Right renal pelvis (tissue), 4 donors: ENCODE results near the gene PDGFA. TPM values are rescaled to one million over a fixed set of nuclear protein-coding genes. Genes with fewer than 3 reads are reported as not detected.

Experiments
- DNase-seq, 4 donors: peaks; one replicate each; pipeline ENCODE4 v3.0.0-alpha.2; 2013; ENCODE audit warnings: low read depth in 4 of 4, low spot score in 3 of 4, missing footprints in 1 of 4
- polyA plus RNA-seq, 4 donors: library from polyadenylated mRNA; unstranded; fragments of 120-200 nt; gene quantifications; one replicate each; pipeline ENCODE4 v1.2.1, GENCODE V29; 2013; ENCODE audit not compliant: insufficient read length in 4 of 4

PDGFA gene
- polyA plus RNA-seq, 4 donors = 43.2 to 58.4 (median 50.7) TPM

DNA sequence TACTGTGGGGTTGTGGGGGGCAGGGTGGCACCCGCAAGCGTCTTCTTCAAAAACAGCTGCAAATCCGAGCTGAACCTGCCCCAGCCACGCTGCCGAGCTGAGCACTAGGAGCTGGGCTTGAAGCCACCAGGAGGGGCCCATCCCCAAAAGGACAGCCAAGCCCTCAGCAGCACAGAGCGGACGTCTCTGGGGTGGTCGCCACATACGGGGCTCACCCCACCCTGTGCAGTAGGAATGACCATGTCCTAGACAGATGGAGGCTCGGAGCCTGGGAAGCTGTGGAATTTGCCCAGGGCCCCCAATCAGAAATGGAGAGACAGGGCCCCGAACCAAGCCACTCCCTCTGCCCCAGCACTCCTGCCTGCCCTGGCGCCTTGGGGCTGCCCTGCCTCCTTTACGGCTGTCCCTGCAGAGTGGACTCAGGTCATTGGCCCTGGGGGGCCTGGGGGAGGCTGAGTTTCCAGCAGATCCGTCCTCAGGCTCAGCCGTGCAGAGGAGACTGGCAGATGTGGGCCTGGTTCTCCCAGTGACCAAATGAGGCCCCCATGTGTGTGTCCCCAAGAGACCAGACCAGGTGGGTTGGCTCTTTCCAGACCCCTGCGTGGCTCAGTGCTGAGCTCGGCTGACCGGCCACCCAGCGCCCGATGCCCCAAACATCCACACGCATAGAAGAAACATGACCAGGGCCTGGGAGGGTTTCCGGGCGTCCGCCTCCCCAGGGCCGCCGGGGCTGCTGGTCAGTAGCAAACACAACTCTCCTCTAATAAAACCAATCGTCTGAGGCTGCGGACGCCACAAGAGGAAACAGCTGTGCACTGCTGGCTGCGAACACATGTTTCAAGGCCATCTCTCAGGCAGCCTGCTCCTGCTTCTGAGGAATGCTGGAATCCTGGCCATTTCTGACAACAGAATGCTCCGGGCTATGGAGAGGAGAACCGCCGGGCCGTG lies 54.9 kb downstream of the PDGFA start:
- peak in 3 of 4 donors; percentile 72 to 81 (median 79) for DNase-seq

- no peak for DNase-seq
Measured at GRCh38 chr7:463817-464453, 55.7 kb downstream of the PDGFA start.

- no peak for DNase-seq
Measured at GRCh38 chr7:463362-463781, 56.3 kb downstream of the PDGFA start.

GRCh38 chr7:462173-463103 lies 57.2 kb downstream of the PDGFA start:
- no peak for DNase-seq

- no peak for DNase-seq
Measured at GRCh38 chr7:461453-462172, 58.0 kb downstream of the PDGFA start.

GRCh38 chr7:461117-461452 lies 58.6 kb downstream of the PDGFA start:
- no peak for DNase-seq

DNA sequence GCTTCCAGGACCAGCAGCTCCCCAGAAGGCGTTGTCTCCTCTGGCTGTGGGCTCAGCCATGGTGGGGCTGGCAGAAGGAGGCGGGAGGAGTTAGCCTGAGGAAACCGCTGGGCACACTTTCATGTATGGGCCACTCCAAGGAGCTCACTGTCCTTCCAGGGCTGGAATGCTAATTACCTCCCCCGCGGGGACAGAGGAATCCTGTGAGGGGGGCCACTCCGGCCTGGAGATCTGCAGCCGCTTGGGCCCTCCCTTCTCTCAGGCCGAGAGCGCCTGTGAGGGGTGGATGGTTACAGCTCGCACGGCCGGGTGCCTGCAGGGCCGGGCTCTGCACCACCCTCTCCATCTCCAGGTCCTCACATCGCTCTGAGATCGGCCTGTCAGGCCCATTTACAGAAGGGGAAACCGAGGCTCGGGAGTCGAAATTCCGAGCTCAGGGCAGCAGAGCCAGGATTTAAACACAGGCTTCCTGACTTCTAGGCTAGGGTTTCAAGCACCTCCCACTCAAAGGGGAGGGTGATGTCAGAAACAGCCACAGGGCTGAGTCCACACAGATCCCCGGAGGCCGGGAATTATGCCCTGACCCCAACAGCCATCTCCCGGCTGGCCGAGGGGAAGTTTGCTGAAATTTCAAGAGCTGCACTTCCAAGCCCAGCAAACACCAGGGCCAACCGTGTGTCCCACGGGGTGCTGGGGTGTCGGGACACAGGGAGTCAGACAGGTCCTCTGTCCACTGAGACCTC lies 59.1 kb downstream of the PDGFA start:
- peak in 1 of 4 donors; percentile 53 for DNase-seq

DNA sequence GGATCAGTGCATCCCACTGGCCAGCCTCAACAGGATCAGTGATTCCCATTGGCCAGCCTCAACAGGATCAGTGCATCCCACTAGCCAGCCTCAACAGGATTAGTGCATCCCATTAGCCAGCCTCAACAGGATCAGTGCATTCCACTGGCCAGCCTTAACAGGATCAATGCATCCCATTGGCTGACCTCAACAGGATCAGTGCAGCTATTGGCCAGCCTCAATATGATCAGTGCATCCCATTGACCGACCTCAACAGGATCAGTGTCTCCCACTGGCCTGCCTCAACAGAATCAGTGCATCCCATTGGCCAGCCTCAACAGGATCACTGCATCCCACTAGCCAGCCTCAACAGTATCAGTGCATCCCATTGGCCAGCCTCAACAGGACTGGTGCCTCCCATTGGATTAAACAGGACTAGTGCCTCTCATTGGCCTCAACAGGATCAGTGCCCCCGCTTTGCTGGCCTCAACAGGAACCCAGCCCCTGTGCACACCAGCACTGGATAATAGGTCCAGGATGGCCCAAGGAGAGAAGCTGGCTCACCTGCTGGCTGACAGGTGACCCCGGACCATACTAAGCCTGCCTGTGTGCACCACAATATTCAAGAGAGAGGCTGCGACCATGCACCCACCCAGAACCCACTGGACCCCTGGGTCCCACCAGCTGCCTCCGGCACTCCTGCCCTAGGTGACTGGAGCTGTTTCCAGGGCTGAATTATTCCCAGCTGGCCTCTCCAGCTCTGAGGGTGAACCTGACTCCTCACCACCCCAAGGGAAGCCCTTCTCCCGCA lies 59.9 kb downstream of the PDGFA start:
- no peak for DNase-seq

DNA sequence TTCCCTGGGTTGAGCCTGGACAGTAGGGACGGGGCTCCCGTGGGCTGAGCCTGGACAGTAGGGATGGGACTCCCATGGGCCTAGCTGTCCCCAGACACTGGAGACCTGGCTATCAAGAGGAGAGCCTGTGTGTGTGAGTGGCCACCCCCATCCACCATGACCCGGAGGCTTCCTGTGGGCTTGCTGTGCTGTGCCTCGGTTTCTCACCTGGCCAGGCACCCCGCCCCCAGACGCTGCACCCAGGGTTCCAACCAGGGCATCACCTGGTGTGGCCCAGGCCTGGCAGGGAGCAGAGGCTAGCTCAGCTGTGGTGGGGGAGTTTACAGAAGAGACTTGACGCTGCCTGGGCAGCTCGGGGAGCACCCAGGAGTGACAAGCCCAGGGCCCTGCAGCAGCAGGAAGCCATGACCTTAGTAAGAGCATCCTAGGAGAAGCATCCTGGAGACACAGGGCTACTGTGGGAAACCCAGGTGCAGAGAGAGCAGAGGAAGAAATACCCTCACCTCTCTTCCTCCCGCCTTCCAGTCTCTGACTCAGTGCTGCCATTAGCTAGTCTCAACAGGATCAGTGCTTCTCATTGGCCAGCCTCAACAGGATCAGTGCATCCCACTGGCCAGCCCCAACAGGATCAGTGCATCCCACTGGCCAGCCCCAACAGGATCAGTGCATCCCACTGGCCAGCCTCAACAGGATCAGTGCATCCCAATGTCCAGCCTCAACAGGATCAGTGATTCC lies 61.0 kb downstream of the PDGFA start:
- no peak for DNase-seq

GRCh38 chr7:457814-458510 lies 61.7 kb downstream of the PDGFA start:
- no peak for DNase-seq

GRCh38 chr7:455110-455928 lies 64.3 kb downstream of the PDGFA start:
- peak in 3 of 4 donors; percentile 61 to 76 (median 64) for DNase-seq

- no peak for DNase-seq
Measured at GRCh38 chr7:454356-455109, 65.1 kb downstream of the PDGFA start.

DNA sequence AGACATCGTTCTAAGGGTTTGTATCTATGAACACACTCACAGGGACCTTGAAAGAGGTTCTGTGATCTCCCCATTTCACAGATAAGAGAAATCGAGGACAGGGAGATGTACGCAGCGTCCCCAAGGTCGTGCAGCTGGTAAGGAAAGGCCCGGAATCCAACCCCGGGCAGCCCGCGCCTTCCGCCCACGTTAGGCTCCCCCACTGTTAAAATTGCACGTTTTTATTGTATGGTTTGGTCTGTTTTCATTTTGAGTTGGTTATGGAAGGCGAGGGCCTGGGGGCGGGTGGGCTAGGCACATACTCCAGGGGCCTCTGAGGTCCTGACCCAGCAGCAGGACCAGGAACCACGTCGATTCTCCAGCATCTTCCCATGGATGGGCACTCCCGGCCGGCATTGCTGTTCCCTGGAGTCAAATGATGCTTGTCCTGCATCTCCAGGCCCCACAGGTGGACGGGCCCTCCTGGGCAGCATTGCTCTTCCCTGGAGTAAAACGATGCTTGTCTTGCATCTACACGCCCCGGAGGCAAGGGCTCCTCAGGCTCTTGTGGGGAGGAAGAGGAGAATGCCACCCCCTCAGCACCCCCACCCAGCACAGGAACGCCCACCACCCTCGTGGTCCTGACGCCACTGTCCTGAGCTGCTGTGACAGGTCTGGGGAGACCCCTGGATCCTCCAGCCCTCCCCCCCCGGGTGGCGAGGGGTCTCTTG lies 65.9 kb downstream of the PDGFA start:
- no peak for DNase-seq

DNA sequence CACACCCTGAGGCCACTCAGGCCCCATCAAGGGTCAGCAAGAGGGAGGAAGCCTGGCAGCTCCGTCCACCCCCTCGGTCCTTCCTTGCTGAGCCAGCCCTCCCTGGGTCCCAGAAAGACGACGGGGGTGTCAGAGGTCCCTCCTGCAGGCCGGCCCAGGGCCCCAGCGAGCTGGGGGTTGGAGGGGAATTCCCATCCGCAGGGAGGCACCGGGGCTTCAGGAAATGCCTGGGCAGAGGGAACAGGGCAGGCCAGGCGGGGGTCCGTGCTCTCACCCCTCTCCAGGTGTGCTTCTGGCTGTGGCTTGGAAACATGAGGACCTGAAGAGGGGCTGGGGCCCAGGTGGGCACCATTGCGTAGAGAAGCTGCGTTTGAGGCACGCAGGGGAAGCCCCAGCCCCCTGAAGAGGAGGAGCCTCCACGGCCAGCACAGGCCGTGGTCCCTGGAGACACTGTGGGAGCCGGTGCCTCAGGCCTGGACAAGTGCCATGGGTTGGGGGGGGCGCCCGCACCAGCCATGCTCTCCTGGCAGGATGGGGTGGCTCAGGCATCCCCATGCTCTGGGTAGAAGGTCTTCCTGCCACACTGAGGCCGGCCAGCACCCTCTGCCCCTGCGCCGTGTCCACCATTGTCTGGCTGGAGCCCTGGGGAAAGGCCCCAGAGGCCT lies 66.7 kb downstream of the PDGFA start:
- DNase-seq = no peak
